RWPE1 (cell line): ENCODE measurements around the gene CFAP221.

Experiments used
- CTCF ChIA-PET: fragments of 350-600 bp; sonication (Branson Sonifier 250); formaldehyde crosslinking; extraction: SDS; loops from one replicate; lab custom pipeline; 2021; lab: Yijun Ruan, JAX
- POLR2A ChIA-PET: fragments of 400-600 bp; formaldehyde crosslinking; extraction: SDS; loops from one replicate; lab custom pipeline; 2020; ENCODE audit warnings: antibody characterized with exemption; ENCODE audit not compliant: low non-redundant PET; lab: Yijun Ruan, JAX
- DNase-seq: peaks from one replicate; pipeline ENCODE4 v3.0.0; 2012; ENCODE audit warnings: low spot score
- H3K27ac ChIP-seq: fragments of 450-650 bp; 2 replicates; pipeline ENCODE4 v1.5.1; 2017
- CTCF ChIP-seq: fragments of 450-650 bp; conservative IDR thresholded peaks from 2 replicates; pipeline ENCODE4 v1.5.1; 2017; ENCODE audit warnings: low read depth, mild to moderate bottlenecking

Gene CFAP221

GRCh38 chr2:119586085-119586484 is 41.8 kb downstream of the CFAP221 start:
- ChIA-PET CTCF (interaction anchor here (0.6 kb wide), 1 partner anchor 117 kb away, joined by 3 read pairs; no protein-coding TSS in a partner anchor), POLR2A (no interaction called here)
- no peak overlapping the region for H3K27ac ChIP-seq
- TF ChIP-seq CTCF: no peak
- DNase-seq: no peak

GRCh38 chr2:119590873-119591272 is 46.6 kb downstream of the CFAP221 start:
- ChIA-PET CTCF (interaction anchor here (0.6 kb wide), 1 partner anchor 67 kb away, joined by 4 read pairs; no protein-coding TSS in a partner anchor), POLR2A (no interaction called here)
- H3K27ac ChIP-seq: no peak overlapping the region
- TF ChIP-seq CTCF: no peak
- no peak for DNase-seq

- ChIA-PET CTCF (interaction anchor here (0.6 kb wide), 1 partner anchor 67 kb away, joined by 4 read pairs; no protein-coding TSS in a partner anchor), POLR2A (no interaction called here)
- no peak overlapping the region for H3K27ac ChIP-seq
- DNase-seq: no peak
- TF ChIP-seq CTCF: no peak
Observed at GRCh38 chr2:119591523-119591922, 47.3 kb downstream of the CFAP221 start.

- CTCF ChIA-PET: interaction anchor here (0.6 kb wide), 1 partner anchor 540 kb away, joined by 3 read pairs; no protein-coding TSS in a partner anchor
- TF ChIP-seq CTCF: no peak
- POLR2A ChIA-PET: no interaction called here
- no peak overlapping the region for H3K27ac ChIP-seq
- no peak for DNase-seq
Observed at GRCh38 chr2:119592436-119592835, 48.2 kb downstream of the CFAP221 start.

GRCh38 chr2:119596638-119597037 is 52.4 kb downstream of the CFAP221 start:
- no peak for TF ChIP-seq CTCF
- ChIA-PET CTCF (no interaction called here), POLR2A (no interaction called here)
- no peak for DNase-seq
- H3K27ac ChIP-seq: no peak overlapping the region

GRCh38 chr2:119598596-119599263 is 54.5 kb downstream of the CFAP221 start:
- no peak for TF ChIP-seq CTCF
- no peak for DNase-seq
- POLR2A ChIA-PET: no interaction called here
- H3K27ac ChIP-seq: no peak overlapping the region
- CTCF ChIA-PET: interaction anchor here (0.6 kb wide), 1 partner anchor 29 kb away, joined by 5 read pairs; no protein-coding TSS in a partner anchor
